Osteoblast (primary cell): ENCODE measurements around the gene CTNND2. TPM values are rescaled to one million over a fixed set of nuclear protein-coding genes. Genes with fewer than 3 reads are reported as not detected.

Source experiments
- DNase-seq: peaks from one replicate; pipeline ENCODE4 v3.0.0; 2011; ENCODE audit warnings: low spot score, mixed read lengths; ENCODE audit not compliant: insufficient read length; ENCODE audit errors: missing footprints
- H2AFZ ChIP-seq: 2 replicates; pipeline ENCODE4 v1.6.0; 2011; ENCODE audit warnings: mild to moderate bottlenecking, low read length
- H3K27ac ChIP-seq: 2 replicates; pipeline ENCODE4 v1.5.1; 2011; ENCODE audit warnings: mild to moderate bottlenecking, low read depth, low read length, moderate library complexity
- H3K27me3 ChIP-seq: 2 replicates; pipeline ENCODE4 v1.6.0; 2012; ENCODE audit warnings: mild to moderate bottlenecking, control low read depth, inconsistent platforms, low read length, moderate library complexity; ENCODE audit not compliant: insufficient read depth
- H3K36me3 ChIP-seq: 2 replicates; pipeline ENCODE4 v1.5.1; 2011; ENCODE audit warnings: mild to moderate bottlenecking, low read length, control low read depth, moderate library complexity; ENCODE audit not compliant: insufficient read depth
- H3K4me1 ChIP-seq: 2 replicates; pipeline ENCODE4 v1.5.1; 2011; ENCODE audit warnings: mild to moderate bottlenecking, low read length, control low read depth, moderate library complexity; ENCODE audit not compliant: insufficient read depth
- H3K4me2 ChIP-seq: 2 replicates; pipeline ENCODE4 v1.6.0; 2011; ENCODE audit warnings: mild to moderate bottlenecking, low read length; ENCODE audit not compliant: insufficient read depth
- H3K4me3 ChIP-seq: fragments of 200-600 bp; sonication (generic); 3 replicates; pipeline ENCODE4 v1.5.1; 2012; ENCODE audit warnings: mild to moderate bottlenecking, low read length, inconsistent platforms; ENCODE audit not compliant: insufficient read depth
- H3K79me2 ChIP-seq: 2 replicates; pipeline ENCODE4 v1.6.0; 2012; ENCODE audit warnings: mild to moderate bottlenecking, low read length, control low read depth, inconsistent platforms; ENCODE audit not compliant: insufficient read depth
- H3K9me3 ChIP-seq: 2 replicates; pipeline ENCODE4 v1.5.1; 2011; ENCODE audit warnings: low read depth, low read length, control low read depth
- H4K20me1 ChIP-seq: 2 replicates; pipeline ENCODE4 v1.6.0; 2012; ENCODE audit warnings: mild to moderate bottlenecking, low read length, control low read depth; ENCODE audit not compliant: insufficient read depth
- total RNA-seq: library from RNA; depleted of rRNA; stranded (reverse); fragments of >200 nt; gene quantifications from 2 replicates; pipeline ENCODE4 v1.2.3, GENCODE V29; 2012
- TF ChIP-seq, protein P1 (sequence below): IDR thresholded peaks from 2 replicates; pipeline ENCODE4 v1.5.1; 2011; ENCODE audit warnings: mild to moderate bottlenecking, low read depth, low read length, moderate library complexity; ENCODE audit errors: extremely low read depth

CTNND2 gene
- total RNA-seq, 1 donor, result not detected

GRCh38 chr5:11251247-11251646, 653.0 kb downstream of the CTNND2 start:
- no peak for DNase-seq
- no peak overlapping the region for H3K4me3 ChIP-seq
- no peaks in the 10 kb centered on the region for H3K36me3 ChIP-seq
- no peaks in the 10 kb centered on the region for H3K27me3 ChIP-seq
- no peak overlapping the region for H2AFZ ChIP-seq
- no peak overlapping the region for H3K27ac ChIP-seq
- no peaks in the 10 kb centered on the region for H4K20me1 ChIP-seq
- H3K4me1 ChIP-seq, result no peaks in the 10 kb centered on the region
- no peaks in the 10 kb centered on the region for H3K79me2 ChIP-seq
- TF ChIP-seq, protein P1, sequence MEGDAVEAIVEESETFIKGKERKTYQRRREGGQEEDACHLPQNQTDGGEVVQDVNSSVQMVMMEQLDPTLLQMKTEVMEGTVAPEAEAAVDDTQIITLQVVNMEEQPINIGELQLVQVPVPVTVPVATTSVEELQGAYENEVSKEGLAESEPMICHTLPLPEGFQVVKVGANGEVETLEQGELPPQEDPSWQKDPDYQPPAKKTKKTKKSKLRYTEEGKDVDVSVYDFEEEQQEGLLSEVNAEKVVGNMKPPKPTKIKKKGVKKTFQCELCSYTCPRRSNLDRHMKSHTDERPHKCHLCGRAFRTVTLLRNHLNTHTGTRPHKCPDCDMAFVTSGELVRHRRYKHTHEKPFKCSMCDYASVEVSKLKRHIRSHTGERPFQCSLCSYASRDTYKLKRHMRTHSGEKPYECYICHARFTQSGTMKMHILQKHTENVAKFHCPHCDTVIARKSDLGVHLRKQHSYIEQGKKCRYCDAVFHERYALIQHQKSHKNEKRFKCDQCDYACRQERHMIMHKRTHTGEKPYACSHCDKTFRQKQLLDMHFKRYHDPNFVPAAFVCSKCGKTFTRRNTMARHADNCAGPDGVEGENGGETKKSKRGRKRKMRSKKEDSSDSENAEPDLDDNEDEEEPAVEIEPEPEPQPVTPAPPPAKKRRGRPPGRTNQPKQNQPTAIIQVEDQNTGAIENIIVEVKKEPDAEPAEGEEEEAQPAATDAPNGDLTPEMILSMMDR, result no peak
- H3K4me2 ChIP-seq, result no peak overlapping the region
- peaks cover 3% of the 10 kb centered on the region for H3K9me3 ChIP-seq

GRCh38 chr5:11248966-11249365, 655.3 kb downstream of the CTNND2 start:
- Histone ChIP-seq H3K27ac (no peak overlapping the region), H2AFZ (no peak overlapping the region), H3K79me2 (no peaks in the 10 kb centered on the region), H4K20me1 (no peaks in the 10 kb centered on the region), H3K9me3 (peaks cover 3% of the 10 kb centered on the region), H3K4me1 (no peaks in the 10 kb centered on the region), H3K36me3 (no peaks in the 10 kb centered on the region), H3K4me3 (no peak overlapping the region), H3K27me3 (no peaks in the 10 kb centered on the region), H3K4me2 (no peak overlapping the region)
- TF ChIP-seq, protein P1, result no peak
- no peak for DNase-seq

DNA sequence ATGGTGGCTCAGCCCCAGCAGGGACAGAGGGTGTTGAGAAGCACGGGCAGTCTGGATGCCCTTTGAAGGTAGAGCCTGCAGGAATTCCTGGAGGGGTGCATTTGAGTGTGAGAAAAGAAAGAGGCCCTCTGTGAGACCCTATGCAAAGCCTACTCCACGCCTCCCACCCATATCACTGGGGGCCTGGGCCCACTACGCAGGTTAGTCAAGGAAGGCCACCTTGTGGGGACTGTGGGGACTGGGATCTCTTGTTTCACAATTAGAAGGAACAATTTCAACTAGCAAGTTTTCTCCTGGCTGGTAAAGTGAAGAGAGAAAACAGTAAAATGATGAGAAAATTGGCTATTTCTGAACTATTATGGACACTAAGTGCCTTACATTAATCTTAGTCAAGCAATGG, 657.0 kb downstream of the CTNND2 start:
- no peaks in the 10 kb centered on the region for H3K27me3 ChIP-seq
- H3K4me2 ChIP-seq, result no peak overlapping the region
- H4K20me1 ChIP-seq, result no peaks in the 10 kb centered on the region
- TF ChIP-seq, protein P1, result no peak
- no peak for DNase-seq
- H3K9me3 ChIP-seq, result peaks cover 3% of the 10 kb centered on the region
- no peak overlapping the region for H3K27ac ChIP-seq
- no peaks in the 10 kb centered on the region for H3K79me2 ChIP-seq
- H3K4me1 ChIP-seq, result no peaks in the 10 kb centered on the region
- no peak overlapping the region for H3K4me3 ChIP-seq
- no peaks in the 10 kb centered on the region for H3K36me3 ChIP-seq
- no peak overlapping the region for H2AFZ ChIP-seq

- Histone ChIP-seq H3K4me2 (no peak overlapping the region), H4K20me1 (no peaks in the 10 kb centered on the region), H3K9me3 (peaks cover 5% of the 10 kb centered on the region), H3K79me2 (no peaks in the 10 kb centered on the region), H2AFZ (no peak overlapping the region), H3K36me3 (no peaks in the 10 kb centered on the region), H3K4me1 (no peaks in the 10 kb centered on the region), H3K27me3 (no peaks in the 10 kb centered on the region), H3K4me3 (no peak overlapping the region), H3K27ac (no peak overlapping the region)
- DNase-seq, result peak; percentile 10
- TF ChIP-seq, protein P1, result no peak
These were observed 663.7 kb downstream of the CTNND2 start for GRCh38 chr5:11240293-11241190.
